BJ (cell line): ENCODE results near the gene CTLA4. TPM values are rescaled to one million over a fixed set of nuclear protein-coding genes. Genes with fewer than 3 reads are reported as not detected.

Experiments
- CTCF ChIA-PET: fragments of 350-600 bp; formaldehyde crosslinking; extraction: SDS; loops from one replicate; lab custom pipeline; 2021; ENCODE audit warnings: antibody characterized with exemption, inconsistent platforms; lab: Yijun Ruan, JAX
- POLR2A ChIA-PET: fragments of 300-600 bp; sonication (Branson Sonifier 250); formaldehyde crosslinking; extraction: SDS; loops from one replicate; lab custom pipeline; 2021; ENCODE audit warnings: antibody characterized with exemption; lab: Charles Lee
- DNase-seq: peaks from one replicate; pipeline ENCODE4 v3.0.0-alpha.2; 2011; ENCODE audit warnings: low read depth
- H3K27me3 ChIP-seq: 2 replicates; pipeline ENCODE4 v1.6.0; 2011; ENCODE audit warnings: low read length; ENCODE audit not compliant: control insufficient read depth, insufficient read depth
- H3K36me3 ChIP-seq: 2 replicates; pipeline ENCODE4 v1.5.1; 2011; ENCODE audit warnings: low read length; ENCODE audit not compliant: control insufficient read depth, insufficient read depth
- H3K4me3 ChIP-seq: 2 replicates; pipeline ENCODE4 v1.5.1; 2011; ENCODE audit warnings: low read depth, mild to moderate bottlenecking, control low read depth, low read length
- CTCF ChIP-seq: IDR thresholded peaks from 2 replicates; pipeline ENCODE4 v1.5.1; 2011; ENCODE audit warnings: low read depth, mild to moderate bottlenecking, control low read depth, inconsistent platforms, low read length, moderate library complexity; ENCODE audit not compliant: insufficient read depth
- polyA plus RNA-seq: library from polyadenylated mRNA; depleted of rRNA; stranded (reverse); fragments of >200 nt; gene quantifications from 2 replicates; pipeline ENCODE4 v1.2.3, GENCODE V29; 2011

The CTLA4 gene
- polyA plus RNA-seq, 1 experiment = not detected

- no peaks in the 10 kb centered on the region for H3K36me3 ChIP-seq
- H3K4me3 ChIP-seq = no peak overlapping the region
- no peak for TF ChIP-seq CTCF
- ChIA-PET CTCF (no interaction called here), POLR2A (no interaction called here)
- no peak for DNase-seq
- no peaks in the 10 kb centered on the region; the same call in 1 of the 2 replicates for H3K27me3 ChIP-seq
Observed at GRCh38 chr2:203823173-203823572, 44.4 kb upstream of the CTLA4 start.

- Histone ChIP-seq H3K36me3 (no peaks in the 10 kb centered on the region), H3K27me3 (no peaks in the 10 kb centered on the region; the same call in 1 of the 2 replicates), H3K4me3 (no peak overlapping the region)
- POLR2A ChIA-PET = no interaction called here
- CTCF ChIA-PET = interaction anchor here (0.8 kb wide), 1 partner anchor 8 kb away, joined by 4 read pairs; no protein-coding TSS in a partner anchor
- no peak for TF ChIP-seq CTCF
- DNase-seq = no peak
Observed at GRCh38 chr2:203824057-203824456, 43.5 kb upstream of the CTLA4 start.

- POLR2A ChIA-PET = no interaction called here
- H3K4me3 ChIP-seq = no peak overlapping the region
- DNase-seq = no peak
- CTCF ChIA-PET = interaction anchor here (0.8 kb wide), 1 partner anchor 9 kb away, joined by 4 read pairs; no protein-coding TSS in a partner anchor
- no peaks in the 10 kb centered on the region; the same call in 1 of the 2 replicates for H3K27me3 ChIP-seq
- no peak for TF ChIP-seq CTCF
- no peaks in the 10 kb centered on the region for H3K36me3 ChIP-seq
Observed at GRCh38 chr2:203824603-203825002, 43.0 kb upstream of the CTLA4 start.

GRCh38 chr2:203826704-203827103 is 40.9 kb upstream of the CTLA4 start:
- Histone ChIP-seq H3K27me3 (no peaks in the 10 kb centered on the region; the same call in 1 of the 2 replicates), H3K4me3 (no peak overlapping the region), H3K36me3 (no peaks in the 10 kb centered on the region)
- ChIA-PET CTCF (interaction anchor here (0.8 to 1.2 kb wide), 2 partner anchors 11 to 15 kb away, joined by 3 read pairs; no protein-coding TSS in a partner anchor), POLR2A (no interaction called here)
- TF ChIP-seq CTCF = no peak
- no peak for DNase-seq

- POLR2A ChIA-PET = no interaction called here
- CTCF ChIA-PET = interaction anchor here (1.1 kb wide), 1 partner anchor 11 kb away, joined by 3 read pairs; no protein-coding TSS in a partner anchor
- Histone ChIP-seq H3K36me3 (no peaks in the 10 kb centered on the region), H3K4me3 (no peak overlapping the region), H3K27me3 (peaks cover 2% of the 10 kb centered on the region; the same call in 1 of the 2 replicates)
- DNase-seq = no peak
- no peak for TF ChIP-seq CTCF
Observed at GRCh38 chr2:203830304-203831055, 37.1 kb upstream of the CTLA4 start.
